HepG2 (cell line): ENCODE results near the gene ANKRD52.

Source experiments
- BRCA1 ChIP-seq: sonication (generic); formaldehyde crosslinking; IDR thresholded peaks from 2 replicates; pipeline ENCODE4 v1.4.0; 2020; ENCODE audit warnings: missing genetic modification reagents
- CTCF ChIP-seq: sonication (generic); formaldehyde crosslinking; IDR thresholded peaks from 2 replicates; pipeline ENCODE4 v1.5.0; 2020; ENCODE audit warnings: mild to moderate bottlenecking, missing genetic modification reagents, moderate library complexity
- ETV5 ChIP-seq: IDR thresholded peaks from 2 replicates; pipeline ENCODE4 v1.6.1; 2018; ENCODE audit warnings: missing biosample characterization, missing genetic modification reagents, inconsistent platforms, borderline replicate concordance
- JUN ChIP-seq: sonication (generic); formaldehyde crosslinking; IDR thresholded peaks from 2 replicates; pipeline ENCODE4 v1.4.0; 2020; ENCODE audit warnings: mild to moderate bottlenecking, missing genetic modification reagents
- PRDM15 ChIP-seq: sonication (generic); formaldehyde crosslinking; IDR thresholded peaks from 2 replicates; pipeline ENCODE4 v1.4.0; 2020; ENCODE audit warnings: missing genetic modification reagents
- TAF1 ChIP-seq: sonication (generic); formaldehyde crosslinking; IDR thresholded peaks from 2 replicates; pipeline ENCODE4 v1.4.0; 2020; ENCODE audit warnings: missing genetic modification reagents
- YY1 ChIP-seq: IDR thresholded peaks from 2 replicates; pipeline ENCODE4 v1.6.1; 2011; ENCODE audit warnings: low read length, low read depth, moderate library complexity, mild to moderate bottlenecking; ENCODE audit not compliant: insufficient read depth, insufficient replicate concordance
- ZBTB21 ChIP-seq: sonication (generic); formaldehyde crosslinking; IDR thresholded peaks from 2 replicates; pipeline ENCODE4 v1.4.0; 2020; ENCODE audit warnings: missing genetic modification reagents
- ZNF574 ChIP-seq: sonication (generic); formaldehyde crosslinking; IDR thresholded peaks from 2 replicates; pipeline ENCODE4 v1.4.0; 2020; ENCODE audit warnings: missing genetic modification reagents
- ZNF629 ChIP-seq: sonication (generic); formaldehyde crosslinking; conservative IDR thresholded peaks from 2 replicates; pipeline ENCODE4 v1.5.0; 2020; ENCODE audit warnings: missing genetic modification reagents
- ZNF670 ChIP-seq: sonication (generic); formaldehyde crosslinking; IDR thresholded peaks from 2 replicates; pipeline ENCODE4 v1.8.0; 2022; ENCODE audit warnings: mild to moderate bottlenecking, missing genetic modification reagents, borderline replicate concordance

- TF ChIP-seq BRCA1 (CRISPR knock-in tag) = no peak
- TF ChIP-seq CTCF (CRISPR knock-in tag) = no peak
- no peak for TF ChIP-seq YY1
- no peak for TF ChIP-seq ZNF574
- no peak for TF ChIP-seq JUN (CRISPR knock-in tag)
- TF ChIP-seq ETV5 (CRISPR knock-in tag) = no peak
- TF ChIP-seq ZBTB21 (CRISPR knock-in tag) = no peak
- no peak for TF ChIP-seq ZNF670 (CRISPR knock-in tag)
- no peak for TF ChIP-seq PRDM15 (CRISPR knock-in tag)
- TF ChIP-seq ZNF629 = no peak
- no peak for TF ChIP-seq TAF1 (CRISPR knock-in tag)
These were observed 13.7 kb downstream of the ANKRD52 start for GRCh38 chr12:56244494-56244893.
